Activated naive CD8-positive, alpha-beta T cell treated with anti-CD3 and anti-CD28 coated beads for 36 hours (primary cell): ENCODE results near the gene MKRN2. TPM values are rescaled to one million over a fixed set of nuclear protein-coding genes. Genes with fewer than 3 reads are reported as not detected.

ENCODE experiments used
- DNase-seq: peaks from one replicate; pipeline ENCODE4 v3.0.0; 2021
- H3K27ac Mint-ChIP-seq: one replicate; pipeline ENCODE4 v1.8.0; 2022; ENCODE audit warnings: mild to moderate bottlenecking, moderate library complexity, mixed read lengths
- H3K27me3 Mint-ChIP-seq: one replicate; pipeline ENCODE4 v1.8.0; 2022; ENCODE audit warnings: mild to moderate bottlenecking, mixed read lengths
- H3K36me3 Mint-ChIP-seq: one replicate; pipeline ENCODE4 v1.8.0; 2021; ENCODE audit warnings: mild to moderate bottlenecking, mixed read lengths
- H3K4me1 Mint-ChIP-seq: one replicate; pipeline ENCODE4 v1.8.0; 2021; ENCODE audit warnings: mixed read lengths
- H3K4me3 Mint-ChIP-seq: one replicate; pipeline ENCODE4 v1.8.0; 2022; ENCODE audit warnings: mild to moderate bottlenecking, moderate library complexity, mixed read lengths
- H3K9me3 Mint-ChIP-seq: one replicate; pipeline ENCODE4 v1.8.0; 2022; ENCODE audit warnings: mixed read lengths
- total RNA-seq, 2 experiments: library from RNA; stranded (reverse); gene quantifications; one replicate each; pipeline ENCODE4 v1.2.3, GENCODE V29; 2021

MKRN2 gene
- total RNA-seq, 2 experiments from 2014 or later: 27.8 to 29.2 TPM

DNA sequence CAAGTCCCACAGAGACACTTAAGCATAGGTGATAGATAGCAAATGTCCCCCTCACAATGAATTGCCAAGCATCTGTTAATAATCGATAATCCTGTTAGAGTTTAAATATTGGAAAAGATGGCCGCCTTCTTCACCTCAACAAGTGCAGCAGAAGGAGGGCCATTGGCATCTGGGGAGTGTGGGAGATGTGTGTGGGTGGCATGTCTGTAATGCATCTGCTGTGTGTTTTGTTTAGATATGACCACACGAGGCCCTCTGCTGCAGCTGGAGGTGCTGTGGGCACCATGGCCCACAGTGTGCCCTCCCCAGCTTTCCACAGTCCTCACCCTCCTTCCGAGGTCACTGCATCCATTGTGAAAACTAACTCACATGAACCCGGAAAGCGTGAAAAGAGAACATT is 12.9 kb downstream of the MKRN2 start:
- Mint-ChIP-seq H3K4me1 (peaks cover 18% of the 10 kb centered on the region), H3K9me3 (peaks cover 9% of the 10 kb centered on the region), H3K4me3 (no peak overlapping the region), H3K27ac (no peak overlapping the region), H3K27me3 (no peaks in the 10 kb centered on the region), H3K36me3 (peaks cover 43% of the 10 kb centered on the region)
- no peak for DNase-seq

DNA sequence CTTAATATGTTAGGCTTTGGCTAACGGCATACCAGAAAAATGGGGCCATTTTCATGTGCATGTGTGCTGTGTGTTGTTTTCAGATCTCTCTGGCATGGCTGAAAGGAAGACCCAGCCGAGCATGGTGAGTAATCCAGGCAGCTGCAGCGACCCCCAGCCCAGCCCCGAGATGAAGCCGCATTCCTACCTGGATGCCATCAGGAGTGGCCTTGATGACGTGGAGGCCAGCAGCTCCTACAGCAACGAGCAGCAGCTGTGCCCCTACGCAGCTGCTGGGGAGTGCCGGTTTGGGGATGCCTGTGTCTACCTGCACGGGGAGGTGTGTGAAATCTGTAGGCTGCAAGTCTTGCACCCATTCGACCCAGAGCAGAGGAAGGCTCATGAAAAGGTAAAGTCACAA is 15.1 kb downstream of the MKRN2 start:
- no peaks in the 10 kb centered on the region for H3K27me3 Mint-ChIP-seq
- DNase-seq: no peak
- peaks cover 46% of the 10 kb centered on the region for H3K36me3 Mint-ChIP-seq
- H3K4me1 Mint-ChIP-seq: peaks cover 9% of the 10 kb centered on the region
- H3K4me3 Mint-ChIP-seq: no peak overlapping the region
- H3K9me3 Mint-ChIP-seq: no peaks in the 10 kb centered on the region
- H3K27ac Mint-ChIP-seq: no peak overlapping the region

DNA sequence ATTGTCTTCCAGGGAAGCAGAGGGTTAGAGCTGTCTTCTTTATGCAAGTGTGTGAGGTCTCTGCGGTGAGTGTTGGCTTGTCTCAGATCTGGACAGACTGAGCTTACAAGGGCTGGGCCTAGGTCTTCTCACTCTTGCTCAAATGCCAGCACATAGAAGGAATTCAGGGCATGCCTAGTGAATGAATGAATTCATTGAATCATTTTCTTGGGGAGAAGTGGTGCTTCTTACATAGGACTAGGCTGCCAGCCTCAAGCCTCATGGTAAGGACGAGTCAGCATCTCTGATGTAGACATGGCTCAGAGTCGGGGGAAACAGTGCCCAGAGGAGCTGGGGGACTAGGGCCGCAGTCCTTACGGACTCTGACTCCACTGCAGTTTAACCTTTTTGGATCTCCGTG is 17.2 kb downstream of the MKRN2 start:
- Mint-ChIP-seq H3K27ac (no peak overlapping the region), H3K4me1 (peaks cover 3% of the 10 kb centered on the region), H3K27me3 (no peaks in the 10 kb centered on the region), H3K9me3 (peaks cover 3% of the 10 kb centered on the region), H3K36me3 (peaks cover 59% of the 10 kb centered on the region), H3K4me3 (no peak overlapping the region)
- no peak for DNase-seq

DNA sequence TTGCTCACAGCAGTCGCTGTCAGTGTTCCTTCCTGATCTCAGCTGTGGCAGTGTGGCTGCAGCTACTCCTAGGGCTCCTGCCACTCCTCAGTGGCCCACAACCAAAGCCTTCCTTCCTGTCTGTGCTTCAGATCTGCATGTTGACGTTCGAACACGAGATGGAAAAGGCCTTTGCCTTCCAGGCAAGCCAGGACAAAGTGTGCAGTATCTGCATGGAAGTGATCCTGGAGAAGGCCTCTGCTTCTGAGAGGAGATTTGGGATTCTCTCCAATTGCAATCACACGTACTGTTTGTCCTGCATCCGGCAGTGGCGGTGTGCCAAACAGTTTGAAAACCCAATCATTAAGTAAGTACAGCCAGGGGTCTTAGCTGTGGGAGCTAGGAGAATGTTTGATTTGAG is 17.8 kb downstream of the MKRN2 start:
- Mint-ChIP-seq H3K4me3 (no peak overlapping the region), H3K27ac (no peak overlapping the region), H3K27me3 (no peaks in the 10 kb centered on the region), H3K9me3 (peaks cover 3% of the 10 kb centered on the region), H3K36me3 (peaks cover 61% of the 10 kb centered on the region), H3K4me1 (no peaks in the 10 kb centered on the region)
- DNase-seq: no peak

DNA sequence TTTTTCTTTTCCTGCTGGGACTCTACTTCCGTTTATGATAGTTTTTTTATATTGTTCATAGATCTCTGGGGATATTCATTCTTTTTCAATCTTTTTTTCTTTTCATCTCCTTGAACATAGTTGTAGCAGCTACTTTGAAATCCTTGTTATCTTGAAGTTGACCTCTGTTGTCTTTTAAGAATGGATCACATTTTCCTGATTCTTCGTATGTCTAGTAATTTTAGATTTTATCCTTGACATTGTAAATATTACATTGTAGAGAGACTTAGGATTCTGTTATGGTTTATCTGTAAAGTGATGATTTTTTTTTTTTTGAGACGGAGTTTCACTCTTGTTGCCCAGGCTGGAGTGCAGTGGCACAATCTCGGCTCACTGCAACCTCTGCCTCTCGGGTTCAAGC is 20.5 kb downstream of the MKRN2 start:
- Mint-ChIP-seq H3K27ac (peak overlapping the region; percentile 19), H3K27me3 (no peaks in the 10 kb centered on the region), H3K4me1 (no peaks in the 10 kb centered on the region), H3K36me3 (peaks cover 61% of the 10 kb centered on the region), H3K4me3 (no peak overlapping the region), H3K9me3 (peaks cover 3% of the 10 kb centered on the region)
- DNase-seq: no peak

GRCh38 chr3:12578742-12579141 is 21.9 kb downstream of the MKRN2 start:
- H3K4me3 Mint-ChIP-seq: no peak overlapping the region
- no peaks in the 10 kb centered on the region for H3K27me3 Mint-ChIP-seq
- no peaks in the 10 kb centered on the region for H3K4me1 Mint-ChIP-seq
- H3K36me3 Mint-ChIP-seq: peaks cover 56% of the 10 kb centered on the region
- no peak for DNase-seq
- peak overlapping the region; percentile 70 for H3K27ac Mint-ChIP-seq
- peaks cover 3% of the 10 kb centered on the region for H3K9me3 Mint-ChIP-seq

- H3K27ac Mint-ChIP-seq: peak overlapping the region; percentile 70
- no peaks in the 10 kb centered on the region for H3K27me3 Mint-ChIP-seq
- peaks cover 3% of the 10 kb centered on the region for H3K9me3 Mint-ChIP-seq
- H3K4me3 Mint-ChIP-seq: no peak overlapping the region
- DNase-seq: no peak
- no peaks in the 10 kb centered on the region for H3K4me1 Mint-ChIP-seq
- H3K36me3 Mint-ChIP-seq: peaks cover 52% of the 10 kb centered on the region
These were observed 22.6 kb downstream of the MKRN2 start for GRCh38 chr3:12579456-12579855.

DNA sequence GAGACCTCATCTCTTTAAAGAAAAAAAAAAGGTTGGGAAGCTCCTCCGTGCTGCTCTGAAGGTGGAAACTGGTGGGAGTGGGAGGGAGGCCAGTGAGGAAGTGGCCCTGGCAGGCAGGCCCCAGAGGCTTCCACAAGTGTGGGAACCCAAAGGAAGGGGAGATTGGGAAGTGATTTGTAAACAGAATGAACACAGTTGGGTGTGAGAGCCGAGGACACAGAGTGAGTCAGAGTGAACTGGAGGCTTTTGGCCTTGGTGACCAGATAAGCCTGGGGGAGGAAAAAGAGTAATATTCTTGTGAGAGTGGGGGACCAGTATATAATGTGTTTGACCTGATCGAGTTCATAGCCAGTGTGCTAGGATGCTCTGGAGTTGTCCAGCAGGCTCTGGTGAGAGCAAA is 23.0 kb downstream of the MKRN2 start:
- Mint-ChIP-seq H3K27ac (peak overlapping the region; percentile 57), H3K4me3 (no peak overlapping the region), H3K4me1 (no peaks in the 10 kb centered on the region)

DNA sequence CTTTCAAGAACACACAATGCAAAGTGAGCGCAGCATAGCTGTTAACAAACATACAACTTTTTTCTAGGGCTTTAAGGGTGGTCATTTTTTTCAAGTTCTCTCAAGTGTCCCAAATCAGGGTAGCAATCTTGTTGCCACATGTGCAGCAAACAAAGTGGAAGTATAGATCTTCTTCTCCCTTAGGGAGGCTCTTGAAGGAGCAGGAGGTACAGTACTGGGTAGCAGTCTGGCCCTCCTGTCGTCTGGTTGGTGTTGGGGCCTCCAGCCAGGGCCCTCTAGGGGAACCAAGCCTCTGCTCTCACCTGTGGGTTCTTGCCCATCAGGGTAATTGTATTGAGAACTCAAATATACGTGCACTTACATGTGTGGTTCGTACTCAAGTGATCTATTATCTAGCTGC is 25.8 kb downstream of the MKRN2 start:
- Mint-ChIP-seq H3K9me3 (no peaks in the 10 kb centered on the region), H3K36me3 (peaks cover 32% of the 10 kb centered on the region), H3K27me3 (no peaks in the 10 kb centered on the region), H3K27ac (no peak overlapping the region), H3K4me1 (no peaks in the 10 kb centered on the region), H3K4me3 (no peak overlapping the region)
- DNase-seq: no peak

More for the DNA sequence above, 23.0 kb downstream of the MKRN2 start:
- no peak for DNase-seq
- Mint-ChIP-seq H3K36me3 (peaks cover 55% of the 10 kb centered on the region), H3K9me3 (peaks cover 3% of the 10 kb centered on the region), H3K27me3 (no peaks in the 10 kb centered on the region)

DNA sequence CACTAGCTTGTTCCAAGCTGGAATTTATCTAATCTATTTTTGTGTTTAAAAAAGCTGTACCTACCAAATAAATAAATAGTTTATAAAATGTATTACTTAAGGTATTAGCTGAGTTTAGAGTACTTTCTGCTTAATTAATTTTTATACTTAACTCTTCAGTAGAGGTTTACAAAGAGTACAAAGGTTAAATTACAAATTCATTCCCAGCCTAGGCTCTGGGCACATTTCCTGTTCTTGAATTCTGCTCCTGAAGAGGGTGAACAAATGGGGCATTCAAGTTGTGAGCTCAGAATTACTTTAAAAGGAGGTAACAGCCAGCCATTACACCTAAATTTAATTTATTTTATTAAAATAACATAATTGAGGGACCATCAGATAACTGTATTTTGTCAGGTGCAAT is 26.4 kb downstream of the MKRN2 start:
- H3K4me1 Mint-ChIP-seq: no peaks in the 10 kb centered on the region
- H3K27ac Mint-ChIP-seq: no peak overlapping the region
- no peak overlapping the region for H3K4me3 Mint-ChIP-seq
- no peak for DNase-seq
- no peaks in the 10 kb centered on the region for H3K9me3 Mint-ChIP-seq
- no peaks in the 10 kb centered on the region for H3K27me3 Mint-ChIP-seq
- H3K36me3 Mint-ChIP-seq: peaks cover 30% of the 10 kb centered on the region

- DNase-seq: no peak
- peak overlapping the region; percentile 16 for H3K27ac Mint-ChIP-seq
- H3K27me3 Mint-ChIP-seq: no peaks in the 10 kb centered on the region
- peaks cover 1% of the 10 kb centered on the region for H3K4me1 Mint-ChIP-seq
- no peaks in the 10 kb centered on the region for H3K9me3 Mint-ChIP-seq
- H3K4me3 Mint-ChIP-seq: no peak overlapping the region
- peaks cover 29% of the 10 kb centered on the region for H3K36me3 Mint-ChIP-seq
These were observed 27.2 kb downstream of the MKRN2 start for GRCh38 chr3:12584083-12584482.

- DNase-seq: no peak
- Mint-ChIP-seq H3K4me3 (no peak overlapping the region), H3K9me3 (no peaks in the 10 kb centered on the region), H3K27ac (no peak overlapping the region), H3K36me3 (peaks cover 25% of the 10 kb centered on the region), H3K4me1 (peaks cover 1% of the 10 kb centered on the region), H3K27me3 (no peaks in the 10 kb centered on the region)
These were observed 28.3 kb downstream of the MKRN2 start for GRCh38 chr3:12585181-12585580.

- Mint-ChIP-seq H3K27ac (peak overlapping the region; percentile 12), H3K36me3 (peaks cover 24% of the 10 kb centered on the region), H3K9me3 (no peaks in the 10 kb centered on the region), H3K27me3 (no peaks in the 10 kb centered on the region), H3K4me1 (peaks cover 1% of the 10 kb centered on the region), H3K4me3 (no peak overlapping the region)
- DNase-seq: no peak
These were observed 29.1 kb downstream of the MKRN2 start for GRCh38 chr3:12585970-12586369.

DNA sequence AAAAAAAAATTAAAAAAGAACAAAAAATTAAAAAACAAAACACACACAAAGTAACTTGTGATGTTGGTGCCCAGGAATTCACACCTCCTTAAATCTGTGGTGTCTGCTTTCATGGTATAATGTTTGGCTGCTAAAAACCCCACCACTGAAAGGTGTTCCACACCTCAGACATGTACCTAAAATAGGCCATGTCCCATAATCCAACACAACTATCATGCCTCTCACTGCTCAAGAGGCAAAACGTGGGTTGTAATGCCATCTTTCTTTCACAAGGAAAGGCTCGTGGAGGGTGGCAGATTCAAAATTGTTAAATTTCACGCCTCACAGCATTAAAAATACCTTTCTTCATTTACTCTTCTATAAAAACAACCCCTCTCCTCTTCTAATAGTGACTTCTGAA is 29.5 kb downstream of the MKRN2 start:
- Mint-ChIP-seq H3K4me3 (no peak overlapping the region), H3K4me1 (peaks cover 1% of the 10 kb centered on the region), H3K36me3 (peaks cover 25% of the 10 kb centered on the region), H3K9me3 (no peaks in the 10 kb centered on the region), H3K27me3 (no peaks in the 10 kb centered on the region), H3K27ac (peak overlapping the region; percentile 38)
- no peak for DNase-seq

- H3K9me3 Mint-ChIP-seq: no peaks in the 10 kb centered on the region
- peaks cover 1% of the 10 kb centered on the region for H3K4me1 Mint-ChIP-seq
- H3K27me3 Mint-ChIP-seq: no peaks in the 10 kb centered on the region
- no peak overlapping the region for H3K4me3 Mint-ChIP-seq
- H3K36me3 Mint-ChIP-seq: peaks cover 32% of the 10 kb centered on the region
- DNase-seq: no peak
- H3K27ac Mint-ChIP-seq: peak overlapping the region; percentile 73
These were observed 31.4 kb downstream of the MKRN2 start for GRCh38 chr3:12588039-12589009.

DNA sequence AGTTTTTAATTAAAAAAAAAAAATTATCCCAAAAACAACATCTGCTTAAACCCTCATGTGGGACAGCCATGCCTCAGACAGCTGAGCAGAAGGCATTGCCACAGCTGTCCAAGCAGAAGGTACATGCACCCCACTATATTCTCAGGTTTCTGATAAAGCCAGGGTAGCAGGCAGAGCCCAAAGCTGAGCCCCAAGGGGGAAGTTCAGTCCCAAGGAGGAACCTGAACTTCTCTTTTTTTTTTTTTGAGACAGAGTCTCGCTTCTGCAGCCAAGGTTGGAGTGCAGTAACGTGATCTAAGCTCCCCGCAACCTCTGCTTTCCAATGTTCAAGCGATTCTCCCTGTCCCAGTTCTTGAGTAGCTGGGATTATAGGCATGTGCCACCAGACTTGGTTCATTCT is 33.2 kb downstream of the MKRN2 start:
- Mint-ChIP-seq H3K36me3 (peaks cover 28% of the 10 kb centered on the region), H3K27me3 (no peaks in the 10 kb centered on the region), H3K4me1 (peaks cover 1% of the 10 kb centered on the region), H3K27ac (no peak overlapping the region), H3K9me3 (no peaks in the 10 kb centered on the region), H3K4me3 (no peak overlapping the region)
- no peak for DNase-seq
